GM21528 (cell line): Measurements from ENCODE around the gene ITM2B.

Experiments
- ATAC-seq: cut with Tn5 transposase; IDR thresholded peaks from one replicate; pipeline ENCODE4 v1.9.1; 2021; ENCODE audit warnings: mild to moderate bottlenecking, moderate library complexity; ENCODE audit not compliant: unreplicated experiment, low FRiP score

ITM2B gene

DNA sequence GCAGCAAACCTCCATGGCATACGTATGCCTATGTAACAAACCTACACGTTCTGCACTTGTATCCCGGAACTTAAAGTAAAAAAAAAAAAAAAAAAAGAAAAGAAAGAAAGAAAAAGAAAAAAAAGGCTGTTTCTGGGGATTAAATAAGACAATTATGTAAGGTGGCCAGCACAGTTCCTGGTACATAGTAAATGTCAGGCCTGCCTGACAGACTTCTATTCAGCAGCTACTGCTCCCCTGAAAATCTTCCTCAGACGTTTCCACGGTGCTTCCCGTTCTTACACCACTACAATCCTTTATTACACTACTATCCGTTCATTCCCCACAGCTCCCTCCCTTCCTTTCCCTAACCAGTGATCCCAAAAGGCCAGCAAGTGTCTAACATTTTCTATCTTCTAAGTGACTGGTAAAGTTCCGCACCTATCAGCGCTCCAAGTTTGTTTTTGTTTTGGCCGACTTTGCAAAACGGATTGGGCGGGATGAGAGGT is 69.9 kb downstream of the ITM2B start:
- peak; percentile 22 for ATAC-seq

DNA sequence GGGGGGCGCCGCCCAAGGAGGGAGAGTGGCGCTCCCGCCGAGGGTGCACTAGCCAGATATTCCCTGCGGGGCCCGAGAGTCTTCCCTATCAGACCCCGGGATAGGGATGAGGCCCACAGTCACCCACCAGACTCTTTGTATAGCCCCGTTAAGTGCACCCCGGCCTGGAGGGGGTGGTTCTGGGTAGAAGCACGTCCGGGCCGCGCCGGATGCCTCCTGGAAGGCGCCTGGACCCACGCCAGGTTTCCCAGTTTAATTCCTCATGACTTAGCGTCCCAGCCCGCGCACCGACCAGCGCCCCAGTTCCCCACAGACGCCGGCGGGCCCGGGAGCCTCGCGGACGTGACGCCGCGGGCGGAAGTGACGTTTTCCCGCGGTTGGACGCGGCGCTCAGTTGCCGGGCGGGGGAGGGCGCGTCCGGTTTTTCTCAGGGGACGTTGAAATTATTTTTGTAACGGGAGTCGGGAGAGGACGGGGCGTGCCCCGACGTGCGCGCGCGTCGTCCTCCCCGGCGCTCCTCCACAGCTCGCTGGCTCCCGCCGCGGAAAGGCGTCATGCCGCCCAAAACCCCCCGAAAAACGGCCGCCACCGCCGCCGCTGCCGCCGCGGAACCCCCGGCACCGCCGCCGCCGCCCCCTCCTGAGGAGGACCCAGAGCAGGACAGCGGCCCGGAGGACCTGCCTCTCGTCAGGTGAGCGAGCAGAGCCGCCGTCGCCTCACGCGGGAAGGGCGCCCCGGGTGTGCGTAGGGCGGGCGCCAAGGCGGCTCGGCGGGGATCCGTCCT is 70.5 kb downstream of the ITM2B start, which contains the start of gene RB1:
Gene RB1, plus strand, starts transcription at position 393 of the 784 bp plus-strand sequence. Its CDS starts 162 bp downstream, at position 555.
- ATAC-seq = peak; percentile 78

DNA sequence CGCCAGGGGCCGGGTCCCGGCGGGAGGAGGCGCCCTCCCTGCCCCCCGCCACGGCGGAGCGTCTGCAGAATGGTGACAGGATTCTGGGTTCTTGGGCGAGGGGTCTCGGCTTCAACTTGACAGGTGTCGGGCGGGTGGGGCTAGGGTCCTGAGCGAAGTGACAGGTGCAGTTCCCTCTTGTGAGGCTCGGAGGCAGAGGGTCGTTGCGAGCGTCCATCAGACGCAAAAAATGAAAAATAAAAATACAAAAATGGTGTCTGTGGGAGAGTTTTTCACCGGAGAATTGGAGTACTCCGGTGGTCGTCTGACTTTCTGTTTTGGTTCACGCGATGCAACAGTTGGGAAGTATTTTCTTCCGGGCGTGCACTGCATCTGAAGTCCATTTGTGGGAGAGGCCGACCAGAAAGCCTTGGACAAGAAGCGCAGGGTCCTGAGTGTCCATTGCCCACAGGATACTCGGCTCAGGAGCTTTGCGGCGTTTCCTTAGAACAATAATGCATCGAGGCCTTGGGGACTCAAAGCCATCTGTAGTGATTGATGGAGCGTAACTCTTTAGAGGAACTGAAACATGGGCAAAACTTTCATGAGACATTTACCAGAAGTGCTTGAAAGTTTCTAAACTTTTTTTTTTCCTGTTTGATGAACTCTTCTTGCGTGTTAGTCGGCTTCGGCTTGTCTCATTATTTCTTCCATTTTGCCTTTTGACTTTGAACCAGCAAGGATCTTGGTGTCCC is 71.3 kb downstream of the ITM2B start:
- ATAC-seq = peak; percentile 70

DNA sequence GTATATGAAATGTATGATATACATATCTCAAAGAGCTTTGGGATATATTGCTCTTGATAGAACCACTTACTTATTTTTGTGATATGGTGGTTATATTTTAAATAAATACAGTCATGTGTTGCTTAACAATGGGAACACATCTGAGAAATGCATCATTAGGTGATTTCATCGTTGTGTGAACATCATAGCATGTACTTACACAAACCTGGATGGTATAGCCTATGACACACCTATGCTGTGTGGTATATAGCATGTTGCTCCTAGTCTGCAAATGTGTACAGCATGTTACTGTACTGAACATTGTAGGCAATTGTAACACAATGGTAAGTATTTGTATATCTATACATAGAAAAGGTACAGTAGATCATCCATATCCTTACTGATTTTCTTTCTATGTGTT is 78.2 kb downstream of the ITM2B start:
- no peak for ATAC-seq

DNA sequence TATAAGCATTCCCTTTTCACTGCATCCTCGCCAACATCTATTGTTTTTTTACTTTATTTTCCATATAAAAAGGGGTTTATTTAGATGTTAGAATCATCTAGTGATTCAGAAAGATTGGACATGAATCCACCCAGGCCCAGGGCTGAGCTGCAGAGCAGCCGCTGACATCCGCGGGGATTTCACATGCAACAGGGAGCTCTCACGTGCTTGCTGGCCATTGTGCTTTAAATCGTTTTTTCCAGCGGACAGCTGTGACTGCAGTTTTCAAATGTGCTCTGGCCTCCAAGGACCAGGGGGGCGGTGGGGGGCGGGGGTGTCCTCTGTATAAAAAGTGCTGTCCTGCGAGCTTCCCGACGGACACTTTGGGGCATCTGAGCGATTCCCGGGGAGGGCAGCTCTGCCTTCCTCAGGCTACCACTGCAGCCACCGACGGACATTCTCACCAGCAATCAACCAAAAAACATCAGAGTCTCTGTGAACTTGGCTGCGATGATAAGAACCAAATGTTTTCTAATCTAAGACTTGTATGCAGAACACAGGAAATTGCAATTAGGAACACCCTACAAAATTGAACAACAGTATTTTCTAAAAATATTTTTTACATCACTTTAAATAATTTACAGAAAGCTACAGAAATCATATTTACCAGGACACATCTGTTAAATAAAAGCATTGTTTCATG is 83.1 kb downstream of the ITM2B start:
- ATAC-seq = no peak

DNA sequence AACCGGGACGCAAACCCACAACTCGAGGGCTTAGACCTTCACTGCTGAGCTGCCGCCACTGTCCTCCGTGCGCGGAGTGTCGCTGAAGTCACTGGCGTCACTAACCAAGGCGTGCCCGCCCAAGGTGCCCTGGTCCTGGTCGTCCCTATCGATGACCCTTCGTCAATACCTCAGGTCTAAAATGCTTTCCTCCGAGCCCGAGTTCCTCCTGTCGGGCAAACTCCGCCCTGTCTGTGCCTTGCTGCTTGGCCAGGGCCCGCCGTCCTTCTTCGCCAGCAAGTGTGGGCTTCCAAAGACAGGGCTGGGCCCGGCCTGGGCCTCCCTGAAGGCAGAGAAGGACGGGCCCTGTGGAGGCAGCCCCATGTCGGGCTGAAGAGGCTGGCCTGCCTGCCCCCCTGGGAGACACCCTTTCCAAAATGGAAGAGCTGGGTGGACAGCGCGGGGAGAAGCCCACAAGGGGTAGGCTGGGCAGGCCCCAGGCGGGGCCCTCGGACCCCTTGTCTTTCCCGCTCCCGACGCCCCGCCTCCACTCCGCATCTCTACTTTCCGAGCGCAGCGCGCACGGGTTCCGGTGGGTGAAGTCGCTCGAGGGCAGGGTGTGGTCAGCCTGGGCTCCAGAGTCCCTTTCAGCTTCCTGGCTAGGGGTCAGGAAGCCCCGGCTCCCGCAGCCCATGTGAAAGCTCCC is 84.0 kb downstream of the ITM2B start:
- no peak for ATAC-seq

DNA sequence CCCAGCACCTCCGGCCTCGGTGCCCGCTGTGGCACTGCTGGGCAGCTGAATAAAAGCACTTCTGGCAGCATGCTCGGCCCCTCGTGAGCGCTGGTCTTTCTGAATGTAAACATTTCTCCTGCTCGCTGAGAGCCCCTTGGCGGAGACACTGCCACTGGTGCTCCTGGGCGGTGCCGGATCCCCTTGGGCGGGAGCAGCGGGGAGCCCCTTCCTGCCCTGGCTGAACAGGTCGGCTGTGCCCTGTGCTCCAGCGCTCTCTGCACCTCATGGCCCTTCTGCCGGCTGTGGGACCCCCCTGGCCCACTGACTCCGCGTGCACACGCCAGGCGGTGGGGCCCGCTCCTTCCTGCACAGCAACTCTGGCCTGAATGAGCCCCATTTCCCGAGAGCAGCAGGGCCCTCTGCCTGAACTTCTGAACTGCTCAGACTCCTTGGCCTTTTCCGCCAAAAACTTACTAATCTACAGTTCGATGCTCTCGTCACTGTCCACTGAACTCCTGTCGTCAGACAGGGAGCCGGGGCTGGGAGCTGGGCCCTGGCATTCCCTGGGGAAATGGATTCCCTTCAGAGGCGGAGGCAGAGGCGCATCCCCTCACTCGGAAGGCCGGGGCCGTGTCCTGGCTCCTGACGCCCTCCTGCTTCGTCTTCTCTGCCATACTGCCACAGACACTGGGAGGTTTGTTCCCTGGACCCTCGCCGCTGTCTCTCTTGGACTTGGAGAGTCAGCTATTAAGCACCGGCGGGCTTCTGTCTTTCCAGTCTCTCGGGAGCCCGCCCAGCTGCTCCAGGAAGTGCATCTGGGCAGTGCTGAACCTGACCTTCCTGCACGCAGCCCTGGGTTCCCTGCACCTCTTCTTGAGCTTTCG is 84.7 kb downstream of the ITM2B start:
- ATAC-seq = no peak

DNA sequence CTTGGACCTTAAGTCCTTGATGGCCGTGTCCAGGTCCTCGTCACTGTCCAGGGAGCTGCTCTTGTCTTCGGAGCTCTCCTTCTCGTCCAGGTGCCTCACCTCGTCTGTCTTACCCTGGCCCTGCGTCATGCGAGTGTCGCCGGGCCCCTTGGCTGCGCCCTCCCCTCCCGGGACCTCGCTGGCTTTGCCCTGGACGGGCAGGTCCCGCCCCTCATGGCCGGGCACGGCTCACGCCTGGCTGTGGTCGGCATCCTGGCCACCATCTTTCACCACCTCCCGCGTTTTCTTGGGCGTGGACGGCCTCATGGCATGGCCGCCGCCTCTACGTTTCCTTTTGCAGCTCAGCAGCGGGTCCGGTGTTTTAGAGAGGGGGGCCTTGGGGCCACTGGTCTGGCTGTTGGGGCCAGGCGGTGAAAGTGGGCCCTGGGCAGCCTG is 85.4 kb downstream of the ITM2B start:
- no peak for ATAC-seq

DNA sequence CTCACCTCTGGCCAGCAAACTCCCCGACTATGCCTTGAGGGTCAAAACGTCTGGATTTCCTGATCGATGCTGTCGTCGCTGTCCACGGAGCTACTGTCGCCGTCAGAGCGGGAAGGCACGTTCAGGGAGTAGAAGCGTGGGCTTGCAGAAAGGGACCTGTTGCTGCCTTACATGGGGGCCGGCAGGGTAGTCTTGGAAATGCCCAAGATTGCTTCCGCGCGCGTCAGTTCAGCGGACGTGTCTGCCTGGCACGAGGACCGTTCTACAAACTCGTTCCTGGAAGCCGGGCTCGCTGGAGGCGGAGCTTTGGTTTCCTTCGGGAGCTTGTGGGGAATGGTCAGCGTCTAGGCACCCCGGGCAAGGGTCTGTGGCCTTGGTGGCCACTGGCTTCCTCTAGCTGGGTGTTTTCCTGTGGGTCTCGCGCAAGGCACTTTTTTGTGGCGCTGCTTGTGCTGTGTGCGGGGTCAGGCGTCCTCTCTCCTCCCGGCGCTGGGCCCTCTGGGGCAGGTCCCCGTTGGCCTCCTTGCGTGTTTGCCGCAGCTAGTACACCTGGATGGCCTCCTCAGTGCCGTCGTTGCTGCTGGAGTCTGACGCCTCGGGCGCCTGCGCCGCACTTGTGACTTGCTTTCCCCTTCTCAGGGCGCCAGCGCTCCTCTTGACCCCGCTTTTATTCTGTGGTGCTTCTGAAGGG is 86.0 kb downstream of the ITM2B start:
- ATAC-seq = no peak
